Measurements from ENCODE around the gene HBG1. TPM values are rescaled to one million over a fixed set of nuclear protein-coding genes. Genes with fewer than 3 reads are reported as not detected.

The HBG1 gene
- total and polyA plus RNA-seq, 2 of the 4 experiments (the other 2 are of a cell fraction) = not detected

- dilution Hi-C loops (cut with HindIII; ENCODE audit: low sequenced_read_pairs, unreplicated experiment) = no loop called here
- no peak overlapping the region for H3K27ac ChIP-seq (ENCODE audit: insufficient read depth, low read length)
- H3K27me3 ChIP-seq (ENCODE audit: control insufficient read depth, insufficient read depth, low read length) = no peaks in the 10 kb centered on the region
- H3K9me1 ChIP-seq (ENCODE audit: insufficient read depth, low read length) = no peaks in the 10 kb centered on the region
- H3K36me3 ChIP-seq (ENCODE audit: control insufficient read depth, insufficient read depth, low read length) = no peaks in the 10 kb centered on the region
- TF ChIP-seq USF2 (IDR thresholded peaks at IDR 0.05; ENCODE audit: low read depth, low read length) (no peak), CTCF (conservative IDR thresholded peaks at IDR 0.05; ENCODE audit: low read depth, low read length) (no peak), POLR2A (IDR thresholded peaks at IDR 0.05; ENCODE audit: low read depth, low read length) (no peak), RFX5 (IDR thresholded peaks at IDR 0.05; ENCODE audit: low read depth, low read length) (no peak), MAZ (IDR thresholded peaks at IDR 0.05; ENCODE audit: borderline replicate concordance, low read depth, low read length) (no peak), CHD1 (IDR thresholded peaks at IDR 0.05; ENCODE audit: low read depth, low read length) (no peak)
- intact Hi-C loops (cut with micrococcal nuclease) = no loop called here
- no peak overlapping the region for H2AFZ ChIP-seq (replicated peaks; ENCODE audit: low read length, poor library complexity)
- H2BK120ac ChIP-seq (ENCODE audit: low read depth, low read length) = no peak overlapping the region
- ATAC-seq (ENCODE audit: low read depth) = no peak
- no peaks in the 10 kb centered on the region for H3K9me3 ChIP-seq (ENCODE audit: control insufficient read depth, insufficient read depth, low read length)
- in situ Hi-C loops (cut with MboI; ENCODE audit: low sequenced_read_pairs) = no loop called here
- DNase-seq = no peak
- H3K4me2 ChIP-seq (ENCODE audit: low read depth, low read length) = no peak overlapping the region
- no peak overlapping the region for H2BK5ac ChIP-seq (ENCODE audit: low read depth, low read length, poor library complexity, severe bottlenecking)
- no peak overlapping the region for H4K8ac ChIP-seq (ENCODE audit: low read depth in 2 of 2, low read length in 2 of 2)
- H2BK15ac ChIP-seq (ENCODE audit: low read depth, low read length) = no peak overlapping the region
- no peak overlapping the region for H3K56ac ChIP-seq (ENCODE audit: extremely low read depth, insufficient read depth, low read length)
- H3K4ac ChIP-seq (ENCODE audit: low read depth, low read length) = no peak overlapping the region
- H2AK9ac ChIP-seq (replicated peaks; ENCODE audit: low read depth, low read length, poor library complexity) = no peak overlapping the region
- H2AK5ac ChIP-seq (ENCODE audit: low read depth, low read length) = no peak overlapping the region
- no peak overlapping the region for H2BK20ac ChIP-seq (ENCODE audit: low read depth, low read length)
- H4K5ac ChIP-seq (ENCODE audit: low read depth, low read length) = no peak overlapping the region
- H3K9ac ChIP-seq (ENCODE audit: low read depth, low read length) = no peak overlapping the region
- H3K23ac ChIP-seq (ENCODE audit: low read depth, low read length) = no peak overlapping the region
- no peak overlapping the region for H3K18ac ChIP-seq (ENCODE audit: low read depth, low read length)
- no peaks in the 10 kb centered on the region; the same call in 1 of the 2 replicates for H3K4me1 ChIP-seq (ENCODE audit: control insufficient read depth, insufficient read depth, low read length)
- no TSS peak for BruUV-seq (replicated peaks)
- no peak overlapping the region for H3K14ac ChIP-seq (replicated peaks; ENCODE audit: low read depth, low read length)
- no peak overlapping the region for H4K91ac ChIP-seq (ENCODE audit: insufficient read depth, low read depth, low read length)
- H3K4me3 ChIP-seq (ENCODE audit: insufficient read depth, low read depth, low read length) = no peak overlapping the region
- H3K79me1 ChIP-seq (ENCODE audit: low read depth in 1 of 2, low read length in 2 of 2) = no peaks in the 10 kb centered on the region
- POLR2A ChIA-PET (ENCODE audit: unreplicated experiment) = no interaction called here
- CTCF ChIA-PET = no interaction called here
- no peaks in the 10 kb centered on the region for H4K20me1 ChIP-seq (ENCODE audit: insufficient read depth, low read length)
These were observed 17.0 kb upstream of the HBG1 start for GRCh38 chr11:5266609-5267008.
